Breast epithelium (tissue), 3 donors: ENCODE results near the gene LCN2.
"Not testable (repeated sequence)": the region's sequence is repeated elsewhere in the genome, so short reads cannot be mapped to it uniquely, and the experiment has no call there.

ENCODE experiments used
- POLR2AphosphoS5 ChIP-seq, 3 donors: sonication (generic); formaldehyde crosslinking; IDR thresholded peaks; one replicate each; pipeline ENCODE4 v1.6.1; 2017; ENCODE audit warnings: antibody characterized with exemption in 3 of 3
- TF ChIP-seq, protein P1 (sequence below), 3 donors: fragments of 450-650 bp; IDR thresholded peaks; one replicate each; pipeline ENCODE4 v1.5.1; 2016 to 2017; ENCODE audit warnings: antibody characterized with exemption in 3 of 3, mild to moderate bottlenecking in 3 of 3, moderate library complexity in 3 of 3

DNA sequence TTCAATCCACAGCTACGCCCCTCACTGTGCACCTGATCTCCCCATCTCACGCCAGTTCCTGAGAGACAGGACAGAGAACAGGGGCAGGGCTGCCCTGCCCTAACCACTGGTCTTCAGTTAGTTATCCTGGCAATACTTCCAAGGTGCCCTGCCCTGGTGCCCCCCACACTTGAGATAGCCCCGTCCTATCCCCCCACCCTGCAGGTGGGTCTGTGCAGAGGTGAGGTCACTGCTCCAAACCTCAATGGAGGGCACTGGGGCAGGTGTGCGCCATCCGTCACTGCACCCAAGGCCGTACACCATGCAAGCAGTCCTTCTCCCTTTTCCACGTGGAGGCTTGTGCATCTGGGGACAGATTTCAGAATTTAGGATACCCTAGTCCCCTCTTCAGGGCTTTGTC is 18.6 kb upstream of the LCN2 start:
- TF ChIP-seq POLR2AphosphoS5 (IDR thresholded peaks at IDR 0.05), result not testable (repeated sequence)
- TF ChIP-seq, protein P1, sequence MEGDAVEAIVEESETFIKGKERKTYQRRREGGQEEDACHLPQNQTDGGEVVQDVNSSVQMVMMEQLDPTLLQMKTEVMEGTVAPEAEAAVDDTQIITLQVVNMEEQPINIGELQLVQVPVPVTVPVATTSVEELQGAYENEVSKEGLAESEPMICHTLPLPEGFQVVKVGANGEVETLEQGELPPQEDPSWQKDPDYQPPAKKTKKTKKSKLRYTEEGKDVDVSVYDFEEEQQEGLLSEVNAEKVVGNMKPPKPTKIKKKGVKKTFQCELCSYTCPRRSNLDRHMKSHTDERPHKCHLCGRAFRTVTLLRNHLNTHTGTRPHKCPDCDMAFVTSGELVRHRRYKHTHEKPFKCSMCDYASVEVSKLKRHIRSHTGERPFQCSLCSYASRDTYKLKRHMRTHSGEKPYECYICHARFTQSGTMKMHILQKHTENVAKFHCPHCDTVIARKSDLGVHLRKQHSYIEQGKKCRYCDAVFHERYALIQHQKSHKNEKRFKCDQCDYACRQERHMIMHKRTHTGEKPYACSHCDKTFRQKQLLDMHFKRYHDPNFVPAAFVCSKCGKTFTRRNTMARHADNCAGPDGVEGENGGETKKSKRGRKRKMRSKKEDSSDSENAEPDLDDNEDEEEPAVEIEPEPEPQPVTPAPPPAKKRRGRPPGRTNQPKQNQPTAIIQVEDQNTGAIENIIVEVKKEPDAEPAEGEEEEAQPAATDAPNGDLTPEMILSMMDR (IDR thresholded peaks at IDR 0.05), result not testable (repeated sequence)
